Smooth muscle cell of the brain vasculature (primary cell): ENCODE data around the gene ZNF541.

Experiments
- DNase-seq: peaks from one replicate; pipeline ENCODE4 v3.0.0-alpha.2; 2012; ENCODE audit warnings: low read depth, low spot score

Gene ZNF541

DNA sequence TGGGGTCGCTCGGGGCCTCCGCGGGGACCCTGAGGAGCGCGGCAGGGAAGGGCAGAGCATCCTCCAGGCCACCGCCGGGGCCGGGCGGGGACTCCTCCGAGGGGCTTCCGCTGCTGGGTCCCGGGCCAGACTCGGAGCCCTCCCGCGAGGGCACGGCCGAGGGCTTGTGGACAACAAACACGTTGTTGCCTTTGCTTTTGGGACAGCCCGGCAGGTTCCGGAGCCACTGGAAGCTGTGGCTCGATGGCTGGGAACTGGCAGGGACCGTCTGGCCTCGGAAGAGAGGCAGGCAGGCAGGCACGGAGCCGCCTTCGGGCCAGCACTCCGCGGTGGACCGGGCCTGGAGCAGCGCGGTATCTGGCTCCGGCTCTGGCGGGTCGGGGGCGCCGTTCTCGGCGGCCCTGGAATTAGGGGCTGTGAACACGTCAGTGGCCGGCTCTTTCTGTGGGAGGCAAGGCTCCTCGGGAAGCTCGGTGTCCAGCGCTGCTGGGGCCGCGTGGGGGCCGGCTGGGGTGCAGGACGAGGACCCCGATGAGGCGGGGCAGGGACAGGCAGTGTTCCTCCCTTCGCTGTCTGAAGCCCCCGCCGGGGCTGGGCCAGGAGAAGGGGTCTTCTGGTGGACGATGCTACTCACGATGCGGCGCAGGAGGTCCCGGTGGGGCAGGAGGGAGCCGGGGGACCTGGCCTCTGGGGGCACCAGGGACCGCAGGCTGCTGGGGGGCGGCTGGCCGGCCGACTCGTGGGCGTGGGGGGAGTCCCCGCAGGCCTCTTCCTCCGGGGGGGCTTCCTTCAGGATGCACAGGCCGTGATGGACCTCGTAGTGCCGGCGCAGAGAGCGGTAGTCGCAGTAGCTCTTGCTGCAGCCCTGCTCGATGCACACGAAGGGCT lies 27.6 kb downstream of the ZNF541 start:
- DNase-seq = no peak

DNA sequence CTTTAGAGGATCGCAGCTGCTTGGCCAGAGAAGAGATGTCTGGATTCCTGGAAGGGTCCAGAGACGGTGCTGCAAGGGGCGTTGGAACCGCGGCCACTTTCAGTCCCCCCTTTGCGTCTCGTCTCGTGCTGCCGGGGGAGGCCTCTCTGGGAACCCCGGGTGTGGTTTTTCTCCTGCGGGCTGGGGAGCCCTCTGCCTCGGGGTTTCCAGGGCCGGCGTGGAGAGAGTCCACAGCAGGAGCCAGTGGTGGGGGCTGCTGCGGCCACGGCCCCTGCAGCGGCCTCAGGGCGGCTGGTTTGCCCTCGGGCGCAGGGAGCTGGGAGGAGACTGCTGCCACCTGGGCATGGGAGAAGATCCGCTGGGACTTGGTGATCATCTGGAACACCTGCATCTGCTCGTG lies 28.5 kb downstream of the ZNF541 start:
- DNase-seq = no peak

DNA sequence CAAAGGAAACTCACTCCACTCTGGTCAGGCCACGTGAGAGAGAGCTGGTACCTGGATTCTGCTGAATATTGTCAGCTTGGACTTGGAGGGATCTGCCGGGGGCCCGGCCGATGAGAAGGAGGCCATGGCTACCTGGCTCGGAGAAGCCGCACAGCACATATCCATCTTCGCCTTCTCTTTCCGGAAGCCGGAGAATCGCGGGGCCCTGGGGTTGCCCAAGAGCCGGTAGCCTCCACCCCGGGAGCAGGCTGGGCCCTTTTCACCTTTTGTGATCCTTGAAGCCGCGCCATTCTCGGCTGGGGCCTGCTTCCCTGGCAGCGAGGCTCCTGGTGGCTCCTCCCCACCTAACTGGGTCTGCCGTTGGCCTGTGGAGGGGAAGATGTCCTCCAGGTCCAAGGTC lies 28.9 kb downstream of the ZNF541 start:
- no peak for DNase-seq

DNA sequence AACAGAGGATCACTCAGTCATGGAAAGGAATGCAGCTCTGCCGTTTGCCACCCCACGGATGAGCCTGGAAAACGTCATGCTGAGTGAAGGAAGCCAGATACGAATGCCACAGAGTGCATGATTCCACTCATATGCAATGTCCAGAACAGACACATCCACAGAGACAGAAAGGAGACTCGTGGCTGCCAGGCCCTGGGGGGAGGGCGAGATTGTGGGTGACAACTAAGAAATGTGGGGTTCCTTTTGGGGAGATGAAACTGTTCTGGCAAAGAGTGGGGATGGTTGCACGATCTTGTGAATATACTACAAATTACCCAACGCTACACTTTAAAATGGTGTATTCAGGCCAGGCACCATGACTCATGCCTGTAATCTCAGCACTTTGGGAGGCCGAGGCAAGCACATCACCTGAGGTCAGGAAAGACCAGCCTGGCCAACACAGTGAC lies 30.9 kb downstream of the ZNF541 start:
- no peak for DNase-seq

DNA sequence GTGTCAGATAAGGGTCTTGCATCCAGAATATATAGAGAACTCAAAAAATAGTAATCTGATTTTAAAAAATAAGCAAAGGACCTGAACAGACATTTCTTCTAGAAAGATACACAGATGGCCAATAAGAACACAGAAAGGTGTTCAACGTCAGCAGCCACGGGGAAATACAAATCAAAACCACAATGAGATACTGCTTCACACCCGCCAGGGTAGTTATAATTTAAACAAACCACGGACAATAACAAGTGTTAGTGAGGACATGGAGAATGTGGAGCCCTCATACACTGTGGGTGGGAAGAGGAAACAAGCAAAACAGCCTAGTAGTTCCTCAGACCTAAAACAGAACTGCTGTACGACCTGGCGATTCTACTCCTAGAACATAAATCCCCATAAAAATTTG lies 31.4 kb downstream of the ZNF541 start:
- DNase-seq = no peak

DNA sequence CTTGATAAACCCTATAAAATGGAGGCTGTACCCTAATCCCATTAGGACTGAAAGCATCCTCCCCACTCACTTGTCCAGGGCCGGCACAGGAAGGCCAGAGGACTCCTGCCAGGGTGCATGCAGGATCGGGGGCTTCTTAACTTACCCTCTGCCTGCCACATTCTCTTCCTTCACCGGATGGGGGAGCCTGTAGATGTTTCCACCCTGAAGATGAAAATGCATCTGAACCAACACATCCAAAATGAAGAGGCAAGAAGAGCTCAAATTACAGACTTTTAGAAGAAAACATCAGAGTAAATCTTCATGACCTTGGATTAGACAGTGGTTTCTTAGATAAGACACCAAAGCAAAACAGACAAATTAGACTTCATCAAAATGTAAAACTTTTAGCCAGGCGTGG lies 32.2 kb downstream of the ZNF541 start:
- DNase-seq = no peak

DNA sequence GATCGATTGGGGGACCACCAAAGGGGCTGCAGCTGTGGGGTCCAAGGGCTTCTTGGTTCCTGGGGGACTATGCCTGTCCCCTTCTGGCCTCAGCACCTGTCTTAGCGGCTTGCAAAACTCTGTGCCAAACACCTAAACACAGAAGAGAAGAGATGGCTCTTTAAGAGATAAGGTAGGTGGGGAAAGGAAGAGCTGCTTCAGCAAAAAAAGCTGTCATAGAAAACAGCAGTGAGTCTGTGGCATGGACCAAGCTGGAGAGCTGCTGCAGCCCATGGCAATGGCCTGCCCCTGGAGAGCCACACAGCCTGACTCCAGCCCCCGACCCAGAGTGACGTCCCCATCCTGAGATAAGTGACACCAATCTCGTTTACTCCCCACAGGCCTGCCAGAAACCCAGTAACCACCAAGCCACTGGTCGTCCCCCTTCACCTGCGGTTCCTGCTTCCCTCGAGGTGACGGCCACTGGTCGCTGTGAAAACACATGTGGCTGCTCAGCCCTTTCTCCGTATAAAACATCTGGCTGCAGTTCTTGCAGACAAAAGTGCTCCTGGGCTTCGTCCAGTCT lies 33.1 kb downstream of the ZNF541 start:
- no peak for DNase-seq

DNA sequence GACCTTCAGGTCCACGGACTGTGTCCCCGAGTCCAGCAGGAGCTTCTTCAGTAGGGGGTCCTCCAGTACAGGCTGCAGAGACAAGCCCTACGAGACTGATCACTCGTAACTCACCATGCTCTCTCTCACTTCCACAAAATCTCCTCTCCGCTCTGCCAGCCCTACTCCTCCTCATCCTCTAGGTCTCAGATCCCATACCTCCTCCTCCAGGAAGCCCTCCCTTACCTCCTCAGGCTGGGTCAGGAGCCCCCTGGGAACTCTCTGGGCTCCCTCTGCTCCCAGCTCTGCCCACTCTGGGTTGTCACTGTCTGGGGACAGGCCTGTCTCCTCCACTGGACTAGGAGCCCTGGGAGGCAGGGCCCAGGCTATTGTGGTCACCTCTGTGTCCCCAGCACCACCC lies 34.1 kb downstream of the ZNF541 start:
- DNase-seq = no peak

DNA sequence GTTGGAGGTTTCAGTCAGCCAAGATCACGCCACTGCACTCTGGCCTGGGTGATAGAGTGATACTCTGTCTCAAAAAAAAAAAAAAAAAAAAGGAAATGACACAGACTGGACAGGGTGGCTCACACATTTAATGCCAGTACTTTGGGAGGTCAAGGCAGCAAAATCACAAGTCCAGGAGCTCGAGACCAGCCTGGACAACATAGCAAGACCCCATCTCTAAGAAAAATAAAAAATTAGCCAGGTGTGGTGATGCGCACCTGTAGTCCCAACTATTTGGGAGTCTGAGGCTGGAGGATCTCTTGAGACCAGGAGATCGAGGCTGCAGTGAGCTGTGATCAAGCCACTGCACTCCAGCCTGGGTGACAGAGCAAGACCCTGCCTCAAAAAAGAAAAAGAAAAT lies 35.5 kb downstream of the ZNF541 start:
- DNase-seq = no peak

DNA sequence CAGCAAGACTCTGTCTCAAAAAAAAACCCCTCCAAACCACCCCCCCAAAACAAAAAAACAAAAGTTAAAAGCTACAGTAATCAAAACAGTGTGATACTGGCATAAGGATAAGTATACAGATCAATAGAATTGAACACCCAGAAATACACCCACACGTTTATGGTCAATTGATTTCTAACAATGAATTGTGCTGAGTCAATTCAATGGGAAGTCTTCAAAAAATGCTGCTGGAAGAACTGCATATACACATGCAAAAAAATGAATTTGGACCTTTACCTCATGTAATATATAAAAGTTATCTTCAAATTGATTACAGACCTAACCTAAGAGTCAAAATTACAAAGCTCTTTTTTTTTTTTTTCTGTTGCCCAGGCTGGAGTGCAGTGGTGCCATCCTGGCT lies 38.3 kb downstream of the ZNF541 start:
- no peak for DNase-seq

DNA sequence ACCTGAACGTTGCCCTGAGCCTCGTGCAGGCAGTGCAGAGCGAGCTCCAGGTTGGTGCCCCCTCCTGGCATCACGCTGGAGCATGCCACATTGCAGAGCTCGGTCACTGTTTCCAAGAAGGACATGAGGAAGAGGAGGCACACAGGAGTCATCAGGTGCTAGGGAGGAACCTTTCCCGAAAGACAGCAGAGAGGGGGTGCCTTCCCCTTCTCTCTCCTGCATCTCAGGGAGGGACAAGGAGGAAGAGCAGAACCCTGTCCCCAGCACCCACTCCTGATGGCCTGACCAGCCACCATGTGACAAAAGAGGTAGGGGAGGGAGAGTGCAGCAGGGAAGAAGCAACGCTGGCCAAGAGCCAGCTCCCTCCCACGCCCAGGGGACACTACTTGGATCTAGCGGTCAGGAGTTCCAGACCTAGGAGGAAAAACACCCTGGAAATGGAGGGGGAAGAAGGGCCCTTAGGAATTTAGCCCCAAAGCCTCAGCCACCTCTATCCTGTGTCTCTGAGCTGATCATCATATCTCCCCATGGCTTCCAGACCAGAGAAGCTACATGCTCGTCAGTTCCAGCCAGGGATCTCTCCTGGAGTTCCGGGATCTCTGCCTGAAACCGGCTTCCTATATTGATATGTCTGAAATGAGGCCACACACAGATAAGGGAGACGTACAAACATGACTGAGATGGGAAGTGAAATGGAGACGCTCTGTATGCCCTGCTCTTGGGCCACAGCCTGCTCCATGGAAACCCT lies 41.1 kb downstream of the ZNF541 start:
- no peak for DNase-seq

DNA sequence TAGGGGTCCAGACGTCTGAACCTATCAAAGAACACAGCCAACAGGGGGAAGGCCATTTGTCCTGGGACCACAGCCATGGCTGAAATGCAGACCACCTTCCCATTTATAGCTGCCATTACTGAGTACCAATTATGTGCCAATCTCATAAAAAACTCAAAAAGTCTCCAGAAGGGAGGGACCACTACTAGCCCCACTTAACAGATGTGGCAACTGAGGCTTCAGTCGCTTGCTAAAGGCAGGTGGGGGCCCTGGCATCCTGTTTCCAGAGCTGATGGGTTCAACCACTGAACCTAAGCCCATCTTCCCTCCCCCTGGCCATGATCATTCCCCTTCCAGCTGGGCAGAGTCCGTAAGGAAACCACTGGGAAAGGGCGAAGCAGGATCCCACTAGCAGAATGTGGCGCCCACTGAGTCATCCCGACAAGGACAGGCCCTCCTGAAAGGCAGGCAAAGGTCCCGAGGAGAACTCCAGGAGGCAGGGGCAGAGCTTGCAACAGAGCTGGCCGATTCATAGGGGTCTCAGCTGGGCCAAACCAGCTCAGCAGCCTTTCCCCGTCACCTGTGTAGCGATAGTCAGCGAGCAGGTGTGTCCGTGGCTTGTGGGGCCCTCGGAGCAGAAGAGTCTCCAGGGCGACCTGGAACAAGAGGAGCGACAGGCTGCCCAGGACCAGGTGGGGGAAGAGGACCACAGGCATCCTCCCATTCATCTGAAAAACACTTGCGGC lies 43.8 kb downstream of the ZNF541 start:
- DNase-seq = no peak

DNA sequence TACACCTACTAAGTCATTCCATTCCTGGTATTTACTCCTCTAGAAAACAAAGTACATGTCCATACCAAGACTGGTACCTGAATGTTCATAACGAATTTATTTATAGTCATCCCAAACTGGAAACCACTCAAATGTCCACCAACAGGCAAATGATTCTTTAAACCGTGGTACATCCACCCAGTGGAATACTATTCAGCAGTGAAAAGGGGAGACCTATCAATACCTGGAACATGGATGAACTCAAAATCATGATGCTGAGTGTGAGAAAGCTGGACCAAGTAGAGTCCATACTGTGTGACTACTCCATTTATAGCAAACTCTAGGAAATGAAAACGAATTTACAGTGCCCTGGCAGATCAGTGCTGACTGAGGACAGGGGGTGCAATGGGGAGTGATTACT lies 46.1 kb downstream of the ZNF541 start:
- DNase-seq = no peak

DNA sequence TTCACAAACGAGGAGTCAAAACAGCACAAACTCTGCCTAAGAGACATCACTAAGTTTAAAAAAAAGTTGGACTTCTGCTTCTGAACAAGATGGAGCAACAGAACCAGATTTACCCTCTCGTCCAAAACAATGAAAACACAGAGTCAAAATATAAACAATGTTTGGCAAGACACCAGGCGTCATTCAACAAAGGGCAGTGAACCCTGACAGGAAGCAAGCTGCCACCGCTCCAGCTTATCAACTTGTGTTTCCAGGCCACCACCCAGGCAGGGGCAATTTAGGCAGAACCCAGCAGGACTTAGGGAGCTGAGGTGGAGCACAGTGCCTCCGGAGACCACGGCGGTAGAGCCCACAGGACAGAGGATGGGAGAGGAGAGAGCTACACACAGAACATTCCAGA lies 49.5 kb downstream of the ZNF541 start:
- DNase-seq = no peak
